Keratinocyte (primary cell): ENCODE results near the gene SNRNP27.

ENCODE experiments used
- CTCF ChIP-seq, 3 experiments: IDR thresholded peaks in 1 of 3; conservative IDR thresholded peaks in 1 of 3; optimal IDR thresholded peaks in 1 of 3; 2 replicates in 2 of 3; 3 replicates in 1 of 3; pipeline versions ENCODE3 to v1.5.1; 2011; ENCODE audit warnings: low read length in 3 of 3, mild to moderate bottlenecking in 3 of 3, moderate library complexity in 2 of 3, control low read depth in 1 of 3, inconsistent platforms in 1 of 3; ENCODE audit not compliant: insufficient read depth in 2 of 3; ENCODE audit errors: extremely low read depth in 1 of 3
- EZH2 ChIP-seq: IDR thresholded peaks from one replicate; pipeline ENCODE4 v1.6.1; 2012; ENCODE audit warnings: inconsistent platforms, mild to moderate bottlenecking, low read length, moderate library complexity

- TF ChIP-seq CTCF (optimal IDR thresholded peaks at IDR 0.05 in 1 of 3, IDR thresholded peaks at IDR 0.05 in 1 of 3, conservative IDR thresholded peaks at IDR 0.05 in 1 of 3; ENCODE audit: extremely low read depth in 1 of 3, insufficient read depth in 2 of 3, low read length in 3 of 3) (no peak), EZH2 (no peak)
These were observed 49.5 kb downstream of the SNRNP27 start for GRCh38 chr2:69943000-69943842.
